IMR-90 (cell line): ENCODE measurements around the gene RIPK3. TPM values are rescaled to one million over a fixed set of nuclear protein-coding genes. Genes with fewer than 3 reads are reported as not detected.

Source experiments
- ATAC-seq: fragments of 200-7000 bp; cut with Tn5 transposase; 2 replicates; pipeline ENCODE4 v1.9.1; 2020; ENCODE audit warnings: low read depth, mild to moderate bottlenecking, moderate library complexity
- BruUV-seq: library from RNA; stranded (reverse); fragments of 400-500 nt; replicated peaks from 2 replicates; lab custom pipeline; 2021; lab: Mats Ljungman, UMichigan
- CTCF ChIA-PET: fragments of 300-600 bp; formaldehyde crosslinking; extraction: SDS; loops from one replicate; lab custom pipeline; 2021; ENCODE audit warnings: antibody characterized with exemption; lab: Yijun Ruan, JAX
- POLR2A ChIA-PET: fragments of 300-600 bp; sonication (Branson Sonifier 250); formaldehyde crosslinking; loops from one replicate; lab custom pipeline; 2022; ENCODE audit warnings: antibody characterized with exemption; ENCODE audit not compliant: unreplicated experiment; lab: Charles Lee
- DNase-seq: peaks from one replicate; pipeline ENCODE4 v3.0.0; 2013
- H2AFZ ChIP-seq: replicated peaks from 2 replicates; pipeline ENCODE3; 2013; ENCODE audit warnings: low read length, mild to moderate bottlenecking; ENCODE audit not compliant: poor library complexity
- H2AK5ac ChIP-seq: 2 replicates; pipeline ENCODE4 v1.6.1; 2013; ENCODE audit warnings: low read depth, low read length, inconsistent platforms
- H2AK9ac ChIP-seq: replicated peaks from 2 replicates; pipeline ENCODE3; 2013; ENCODE audit warnings: mild to moderate bottlenecking, low read depth, low read length, moderate library complexity; ENCODE audit not compliant: poor library complexity
- H2BK120ac ChIP-seq: 2 replicates; pipeline ENCODE4 v1.6.1; 2013; ENCODE audit warnings: low read depth, low read length, inconsistent platforms
- H2BK15ac ChIP-seq: 3 replicates; pipeline ENCODE4 v1.6.1; 2013; ENCODE audit warnings: low read depth, low read length, inconsistent platforms
- H2BK20ac ChIP-seq: 2 replicates; pipeline ENCODE4 v1.6.1; 2013; ENCODE audit warnings: low read depth, mild to moderate bottlenecking, inconsistent platforms, low read length, moderate library complexity
- H2BK5ac ChIP-seq: 2 replicates; pipeline ENCODE4 v1.6.1; 2013; ENCODE audit warnings: mild to moderate bottlenecking, low read depth, low read length, inconsistent platforms; ENCODE audit not compliant: poor library complexity, severe bottlenecking
- H3K14ac ChIP-seq: replicated peaks from 2 replicates; pipeline ENCODE4 v1.6.1; 2013; ENCODE audit warnings: low read depth, low read length, inconsistent platforms
- H3K18ac ChIP-seq: 2 replicates; pipeline ENCODE4 v1.6.1; 2013; ENCODE audit warnings: low read depth, low read length, control low read depth
- H3K23ac ChIP-seq: 2 replicates; pipeline ENCODE4 v1.6.1; 2013; ENCODE audit warnings: low read depth, low read length, inconsistent platforms
- H3K27ac ChIP-seq: 2 replicates; pipeline ENCODE4 v1.5.1; 2013; ENCODE audit warnings: mild to moderate bottlenecking, control low read depth, low read length; ENCODE audit not compliant: insufficient read depth
- H3K27me3 ChIP-seq: 2 replicates; pipeline ENCODE4 v1.6.1; 2013; ENCODE audit warnings: low read length; ENCODE audit not compliant: control insufficient read depth, insufficient read depth
- H3K36me3 ChIP-seq: 2 replicates; pipeline ENCODE4 v1.6.1; 2013; ENCODE audit warnings: low read length, mixed read lengths; ENCODE audit not compliant: control insufficient read depth, insufficient read depth
- H3K4ac ChIP-seq: 2 replicates; pipeline ENCODE4 v1.6.1; 2013; ENCODE audit warnings: low read depth, low read length, inconsistent platforms
- H3K4me1 ChIP-seq: 2 replicates; pipeline ENCODE4 v1.6.1; 2013; ENCODE audit warnings: low read length, mixed read lengths; ENCODE audit not compliant: control insufficient read depth, insufficient read depth
- H3K4me2 ChIP-seq: 2 replicates; pipeline ENCODE4 v1.6.1; 2013; ENCODE audit warnings: low read depth, mild to moderate bottlenecking, control low read depth, low read length, moderate library complexity
- H3K4me3 ChIP-seq: 2 replicates; pipeline ENCODE4 v1.5.1; 2013; ENCODE audit warnings: low read depth, mild to moderate bottlenecking, control low read depth, low read length, moderate library complexity; ENCODE audit not compliant: insufficient read depth
- H3K56ac ChIP-seq: 2 replicates; pipeline ENCODE4 v1.6.1; 2013; ENCODE audit warnings: low read length, inconsistent platforms; ENCODE audit not compliant: insufficient read depth; ENCODE audit errors: extremely low read depth
- H3K79me1 ChIP-seq, 2 experiments: 2 replicates each; pipeline ENCODE4 v1.6.1; 2013; ENCODE audit warnings: low read length in 2 of 2, inconsistent platforms in 1 of 2, low read depth in 1 of 2
- H3K9ac ChIP-seq: 2 replicates; pipeline ENCODE4 v1.6.1; 2013; ENCODE audit warnings: low read depth, low read length, control low read depth
- H3K9me1 ChIP-seq: 2 replicates; pipeline ENCODE4 v1.6.1; 2013; ENCODE audit warnings: low read length, inconsistent platforms; ENCODE audit not compliant: insufficient read depth
- H3K9me3 ChIP-seq: 2 replicates; pipeline ENCODE4 v1.6.1; 2013; ENCODE audit warnings: low read length; ENCODE audit not compliant: control insufficient read depth, insufficient read depth
- H4K20me1 ChIP-seq: 2 replicates; pipeline ENCODE4 v1.6.1; 2013; ENCODE audit warnings: low read length, inconsistent platforms; ENCODE audit not compliant: insufficient read depth
- H4K5ac ChIP-seq: 2 replicates; pipeline ENCODE4 v1.6.1; 2013; ENCODE audit warnings: mild to moderate bottlenecking, low read depth, low read length, control low read depth
- H4K8ac ChIP-seq, 2 experiments: 2 replicates each; pipeline ENCODE4 v1.6.1; 2013; ENCODE audit warnings: low read depth in 2 of 2, low read length in 2 of 2, control low read depth in 1 of 2, inconsistent platforms in 1 of 2
- H4K91ac ChIP-seq: 2 replicates; pipeline ENCODE4 v1.6.1; 2013; ENCODE audit warnings: low read depth, low read length, inconsistent platforms; ENCODE audit not compliant: insufficient read depth
- CEBPB ChIP-seq: IDR thresholded peaks from 2 replicates; pipeline ENCODE4 v1.6.1; 2012; ENCODE audit warnings: low read depth, low read length, improper control_type of control experiment
- SMC3 ChIP-seq: fragments of 150-350 bp; IDR thresholded peaks from 2 replicates; pipeline ENCODE4 v1.6.1; 2016; ENCODE audit warnings: low read depth, mild to moderate bottlenecking, antibody characterized with exemption, low read length, moderate library complexity
- WGBS, 2 experiments: methylation state at CpG; one replicate each; pipeline versions ENCODE4 v1.1.5 to v1.1.7; 2013; ENCODE audit warnings: missing lambda C conversion rate in 2 of 2; ENCODE audit not compliant: insufficient read length in 1 of 2; ENCODE audit errors: extremely low coverage in 2 of 2; 5-methylcytosine and 5-hydroxymethylcytosine counted together
- dilution Hi-C: fragments of 300-500 bp; cut with HindIII; formaldehyde crosslinking; loops from one replicate; pipeline ENCODE4 v1.14.3; 2018; ENCODE audit warnings: low sequenced_read_pairs; ENCODE audit not compliant: unreplicated experiment
- in situ Hi-C: fragments of 300-500 bp; cut with MboI; formaldehyde crosslinking; loops from 3 replicates; pipeline ENCODE4 v1.14.3; 2019; ENCODE audit warnings: low sequenced_read_pairs, inconsistent platforms, mixed read lengths
- intact Hi-C: fragments of 100-400 bp; cut with micrococcal nuclease; formaldehyde crosslinking; loops from 2 replicates; pipeline ENCODE4 v1.10.0; 2022
- polyA plus RNA-seq, 3 experiments: library from polyadenylated mRNA; depleted of rRNA; stranded (reverse); fragments of >200 nt; gene quantifications; 2 replicates each; pipeline ENCODE4 v1.2.3, GENCODE V29; 2012; ENCODE audit warnings: low replicate concordance in 1 of 3
- total RNA-seq: library from RNA; depleted of rRNA; stranded (reverse); fragments of >200 nt; gene quantifications from 2 replicates; pipeline ENCODE4 v1.2.3, GENCODE V29; 2012
- TF ChIP-seq, protein P1 (sequence below): conservative IDR thresholded peaks from 2 replicates; pipeline ENCODE4 v1.5.1; 2012; ENCODE audit warnings: mild to moderate bottlenecking, low read depth, low read length, improper control_type of control experiment

The RIPK3 gene
- total and polyA plus RNA-seq, 2 of the 4 experiments (the other 2 are of a cell fraction): 0.09 TPM; not detected in 1

DNA sequence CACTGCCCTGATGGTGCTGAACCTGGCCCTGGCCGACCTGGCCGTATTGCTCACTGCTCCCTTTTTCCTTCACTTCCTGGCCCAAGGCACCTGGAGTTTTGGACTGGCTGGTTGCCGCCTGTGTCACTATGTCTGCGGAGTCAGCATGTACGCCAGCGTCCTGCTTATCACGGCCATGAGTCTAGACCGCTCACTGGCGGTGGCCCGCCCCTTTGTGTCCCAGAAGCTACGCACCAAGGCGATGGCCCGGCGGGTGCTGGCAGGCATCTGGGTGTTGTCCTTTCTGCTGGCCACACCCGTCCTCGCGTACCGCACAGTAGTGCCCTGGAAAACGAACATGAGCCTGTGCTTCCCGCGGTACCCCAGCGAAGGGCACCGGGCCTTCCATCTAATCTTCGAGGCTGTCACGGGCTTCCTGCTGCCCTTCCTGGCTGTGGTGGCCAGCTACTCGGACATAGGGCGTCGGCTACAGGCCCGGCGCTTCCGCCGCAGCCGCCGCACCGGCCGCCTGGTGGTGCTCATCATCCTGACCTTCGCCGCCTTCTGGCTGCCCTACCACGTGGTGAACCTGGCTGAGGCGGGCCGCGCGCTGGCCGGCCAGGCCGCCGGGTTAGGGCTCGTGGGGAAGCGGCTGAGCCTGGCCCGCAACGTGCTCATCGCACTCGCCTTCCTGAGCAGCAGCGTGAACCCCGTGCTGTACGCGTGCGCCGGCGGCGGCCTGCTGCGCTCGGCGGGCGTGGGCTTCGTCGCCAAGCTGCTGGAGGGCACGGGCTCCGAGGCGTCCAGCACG is 23.8 kb downstream of the RIPK3 start:
- H2BK120ac ChIP-seq: no peak overlapping the region
- TF ChIP-seq SMC3 (no peak), CEBPB (no peak)
- TF ChIP-seq, protein P1, sequence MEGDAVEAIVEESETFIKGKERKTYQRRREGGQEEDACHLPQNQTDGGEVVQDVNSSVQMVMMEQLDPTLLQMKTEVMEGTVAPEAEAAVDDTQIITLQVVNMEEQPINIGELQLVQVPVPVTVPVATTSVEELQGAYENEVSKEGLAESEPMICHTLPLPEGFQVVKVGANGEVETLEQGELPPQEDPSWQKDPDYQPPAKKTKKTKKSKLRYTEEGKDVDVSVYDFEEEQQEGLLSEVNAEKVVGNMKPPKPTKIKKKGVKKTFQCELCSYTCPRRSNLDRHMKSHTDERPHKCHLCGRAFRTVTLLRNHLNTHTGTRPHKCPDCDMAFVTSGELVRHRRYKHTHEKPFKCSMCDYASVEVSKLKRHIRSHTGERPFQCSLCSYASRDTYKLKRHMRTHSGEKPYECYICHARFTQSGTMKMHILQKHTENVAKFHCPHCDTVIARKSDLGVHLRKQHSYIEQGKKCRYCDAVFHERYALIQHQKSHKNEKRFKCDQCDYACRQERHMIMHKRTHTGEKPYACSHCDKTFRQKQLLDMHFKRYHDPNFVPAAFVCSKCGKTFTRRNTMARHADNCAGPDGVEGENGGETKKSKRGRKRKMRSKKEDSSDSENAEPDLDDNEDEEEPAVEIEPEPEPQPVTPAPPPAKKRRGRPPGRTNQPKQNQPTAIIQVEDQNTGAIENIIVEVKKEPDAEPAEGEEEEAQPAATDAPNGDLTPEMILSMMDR: peak; percentile 9; the same call in 1 of the 2 replicates
- H3K27me3 ChIP-seq: peaks cover 37% of the 10 kb centered on the region
- in situ Hi-C loops (no loop called here), intact Hi-C loops (no loop called here), dilution Hi-C loops (no loop called here)
- ChIA-PET POLR2A (no interaction called here), CTCF (interaction anchor here (0.6 kb wide), 1 partner anchor 69 kb away, joined by 4 read pairs; no protein-coding TSS in a partner anchor)
- DNase-seq (no peak), ATAC-seq (peak; percentile 28)
- H3K14ac ChIP-seq: no peak overlapping the region
- H3K18ac ChIP-seq: no peak overlapping the region
- no peaks in the 10 kb centered on the region for H3K9me3 ChIP-seq
- H3K4ac ChIP-seq: no peak overlapping the region
- 35% methylated on average over 48 of the region's 70 CpGs; no CpG with 5 or more reads in 1 of the 2 experiments for WGBS, 2 experiments
- no peak overlapping the region for H3K23ac ChIP-seq
- no peak overlapping the region for H3K4me2 ChIP-seq
- peak overlapping the region; percentile 64 for H2AFZ ChIP-seq
- H4K20me1 ChIP-seq: no peaks in the 10 kb centered on the region; the same call in 1 of the 2 replicates
- H4K91ac ChIP-seq: no peak overlapping the region
- H3K4me3 ChIP-seq: no peak overlapping the region
- no peaks in the 10 kb centered on the region for H3K36me3 ChIP-seq
- H3K27ac ChIP-seq: no peak overlapping the region
- no peak overlapping the region for H2AK5ac ChIP-seq
- H2BK5ac ChIP-seq: no peak overlapping the region
- peaks cover 2% of the 10 kb centered on the region; the same call in 1 of the 2 replicates for H3K4me1 ChIP-seq
- no peak overlapping the region for H2AK9ac ChIP-seq
- no peak overlapping the region for H3K56ac ChIP-seq
- H3K9me1 ChIP-seq: peaks cover 6% of the 10 kb centered on the region
- no TSS peak for BruUV-seq
- no peak overlapping the region for H2BK15ac ChIP-seq
- H4K8ac ChIP-seq: no peak overlapping the region
- H2BK20ac ChIP-seq: no peak overlapping the region
- no peaks in the 10 kb centered on the region for H3K79me1 ChIP-seq
- no peak overlapping the region for H3K9ac ChIP-seq
- H4K5ac ChIP-seq: no peak overlapping the region
